ENCODE data around the gene CFTR. TPM values are rescaled to one million over a fixed set of nuclear protein-coding genes. Genes with fewer than 3 reads are reported as not detected.

CFTR gene
- total RNA-seq, 1 donor from 2014 or later = 0.18 TPM

GRCh38 chr7:117489911-117490310, 10.1 kb downstream of the CFTR start:
- no peaks in the 10 kb centered on the region for H3K27me3 Mint-ChIP-seq (ENCODE audit: unreplicated experiment)
- no peak for DNase-seq (ENCODE audit: low spot score)
- no peak for TF ChIP-seq CTCF (IDR thresholded peaks at IDR 0.05; ENCODE audit: unreplicated experiment)
- no peaks in the 10 kb centered on the region for H3K9me3 Mint-ChIP-seq (ENCODE audit: unreplicated experiment)
- no peaks in the 10 kb centered on the region for H3K4me1 Mint-ChIP-seq (ENCODE audit: unreplicated experiment)
- no peaks in the 10 kb centered on the region for H3K36me3 Mint-ChIP-seq (ENCODE audit: low read depth, unreplicated experiment)
- no peak overlapping the region for H3K27ac Mint-ChIP-seq (ENCODE audit: unreplicated experiment)
- H3K4me3 Mint-ChIP-seq (ENCODE audit: unreplicated experiment) = no peak overlapping the region

GRCh38 chr7:117492649-117493048, 12.8 kb downstream of the CFTR start:
- DNase-seq (ENCODE audit: low spot score) = no peak
- H3K9me3 Mint-ChIP-seq (ENCODE audit: unreplicated experiment) = no peaks in the 10 kb centered on the region
- no peaks in the 10 kb centered on the region for H3K4me1 Mint-ChIP-seq (ENCODE audit: unreplicated experiment)
- TF ChIP-seq CTCF (IDR thresholded peaks at IDR 0.05; ENCODE audit: unreplicated experiment) = no peak
- H3K36me3 Mint-ChIP-seq (ENCODE audit: low read depth, unreplicated experiment) = no peaks in the 10 kb centered on the region
- H3K27me3 Mint-ChIP-seq (ENCODE audit: unreplicated experiment) = no peaks in the 10 kb centered on the region
- H3K27ac Mint-ChIP-seq (ENCODE audit: unreplicated experiment) = no peak overlapping the region
- H3K4me3 Mint-ChIP-seq (ENCODE audit: unreplicated experiment) = no peak overlapping the region

GRCh38 chr7:117493460-117493859, 13.6 kb downstream of the CFTR start:
- Mint-ChIP-seq H3K27ac (ENCODE audit: unreplicated experiment) (no peak overlapping the region), H3K4me3 (ENCODE audit: unreplicated experiment) (no peak overlapping the region), H3K9me3 (ENCODE audit: unreplicated experiment) (no peaks in the 10 kb centered on the region), H3K27me3 (ENCODE audit: unreplicated experiment) (no peaks in the 10 kb centered on the region), H3K4me1 (ENCODE audit: unreplicated experiment) (no peaks in the 10 kb centered on the region), H3K36me3 (ENCODE audit: low read depth, unreplicated experiment) (no peaks in the 10 kb centered on the region)
- DNase-seq (ENCODE audit: low spot score) = no peak
- no peak for TF ChIP-seq CTCF (IDR thresholded peaks at IDR 0.05; ENCODE audit: unreplicated experiment)

- no peak overlapping the region for H3K27ac Mint-ChIP-seq (ENCODE audit: unreplicated experiment)
- no peaks in the 10 kb centered on the region for H3K4me1 Mint-ChIP-seq (ENCODE audit: unreplicated experiment)
- no peak for DNase-seq (ENCODE audit: low spot score)
- H3K4me3 Mint-ChIP-seq (ENCODE audit: unreplicated experiment) = no peak overlapping the region
- H3K36me3 Mint-ChIP-seq (ENCODE audit: low read depth, unreplicated experiment) = no peaks in the 10 kb centered on the region
- H3K27me3 Mint-ChIP-seq (ENCODE audit: unreplicated experiment) = no peaks in the 10 kb centered on the region
- H3K9me3 Mint-ChIP-seq (ENCODE audit: unreplicated experiment) = no peaks in the 10 kb centered on the region
- TF ChIP-seq CTCF (IDR thresholded peaks at IDR 0.05; ENCODE audit: unreplicated experiment) = no peak
Observed at GRCh38 chr7:117495308-117495707, 15.5 kb downstream of the CFTR start.

- no peak for TF ChIP-seq CTCF (IDR thresholded peaks at IDR 0.05; ENCODE audit: unreplicated experiment)
- Mint-ChIP-seq H3K27me3 (ENCODE audit: unreplicated experiment) (no peaks in the 10 kb centered on the region), H3K4me1 (ENCODE audit: unreplicated experiment) (no peaks in the 10 kb centered on the region), H3K9me3 (ENCODE audit: unreplicated experiment) (no peaks in the 10 kb centered on the region), H3K36me3 (ENCODE audit: low read depth, unreplicated experiment) (no peaks in the 10 kb centered on the region), H3K27ac (ENCODE audit: unreplicated experiment) (no peak overlapping the region), H3K4me3 (ENCODE audit: unreplicated experiment) (no peak overlapping the region)
- no peak for DNase-seq (ENCODE audit: low spot score)
Observed at GRCh38 chr7:117502331-117502730, 22.5 kb downstream of the CFTR start.
